Stimulated activated CD8-positive, alpha-beta memory T cell treated with anti-CD3 and anti-CD28 coated beads, Interleukin-12 subunit alpha, Interleukin-12 subunit beta, amount 100 ng/mL, for 24 hours (primary cell): Measurements from ENCODE around the gene RENBP.

Experiments
- DNase-seq: peaks from one replicate; pipeline ENCODE4 v3.0.0-alpha.2; 2020; ENCODE audit errors: extremely low read depth

RENBP gene

GRCh38 chrX:153970357-153971123 is 26.1 kb upstream of the RENBP start:
- no peak for DNase-seq

DNA sequence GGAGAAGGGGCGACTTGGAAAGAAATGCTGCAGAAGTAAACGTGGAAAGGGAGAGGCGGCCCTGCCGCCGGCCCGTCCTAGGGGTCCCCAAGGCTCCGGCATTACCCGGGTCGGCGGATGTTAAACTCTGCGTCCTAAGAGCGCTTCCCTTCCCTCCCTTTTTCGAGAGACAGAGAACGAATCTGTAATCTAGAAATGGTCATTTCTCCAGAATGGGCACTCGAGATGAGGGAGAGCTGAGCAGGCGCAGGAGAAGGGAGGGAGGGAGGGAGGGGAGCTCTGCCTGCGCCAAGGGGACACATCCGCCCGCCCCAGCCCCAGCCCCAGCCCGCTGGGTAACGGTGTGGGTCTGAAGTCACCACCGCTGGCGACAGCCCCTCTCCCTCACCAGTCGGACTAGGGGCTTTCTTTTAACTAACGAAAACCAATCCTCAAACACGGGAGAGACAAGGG is 25.5 kb upstream of the RENBP start:
- no peak for DNase-seq

DNA sequence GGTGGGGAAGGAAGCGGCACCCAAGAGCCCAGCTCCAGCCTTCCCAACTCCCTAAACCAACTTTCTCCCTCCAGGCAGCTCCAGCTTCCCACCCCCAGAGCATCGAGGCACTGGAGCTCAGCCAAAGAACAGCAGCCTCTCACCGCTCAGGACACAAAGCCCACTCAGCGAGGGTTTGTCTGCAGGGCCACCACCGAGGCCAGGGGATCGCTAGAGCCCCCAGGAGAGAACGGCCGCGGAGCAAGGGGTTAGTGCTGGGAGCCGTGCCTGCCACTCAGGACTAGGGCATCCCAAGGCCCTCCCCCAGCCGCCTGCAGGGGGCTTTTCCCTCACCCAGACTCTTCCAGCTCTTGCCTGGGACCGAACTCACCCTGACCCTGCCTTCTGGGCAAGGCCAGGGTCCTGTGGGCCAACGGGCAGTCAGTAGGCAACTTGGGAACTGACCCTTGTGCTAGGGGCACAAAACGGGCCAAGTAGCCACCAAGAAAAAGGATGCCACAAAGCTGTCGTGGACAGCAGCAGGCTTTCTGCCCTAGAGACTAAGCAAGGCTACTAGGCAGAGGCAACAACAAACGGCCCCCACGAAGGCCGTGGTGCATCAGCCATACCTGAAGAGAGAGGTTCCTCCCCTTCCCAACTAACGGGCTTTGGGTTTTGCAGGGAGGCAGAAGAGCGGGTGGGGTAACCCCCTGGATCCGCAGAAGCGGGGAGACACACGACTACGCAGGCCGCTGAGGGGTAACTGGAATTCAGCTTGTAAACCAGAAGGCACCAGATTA is 24.9 kb upstream of the RENBP start:
- DNase-seq = no peak

DNA sequence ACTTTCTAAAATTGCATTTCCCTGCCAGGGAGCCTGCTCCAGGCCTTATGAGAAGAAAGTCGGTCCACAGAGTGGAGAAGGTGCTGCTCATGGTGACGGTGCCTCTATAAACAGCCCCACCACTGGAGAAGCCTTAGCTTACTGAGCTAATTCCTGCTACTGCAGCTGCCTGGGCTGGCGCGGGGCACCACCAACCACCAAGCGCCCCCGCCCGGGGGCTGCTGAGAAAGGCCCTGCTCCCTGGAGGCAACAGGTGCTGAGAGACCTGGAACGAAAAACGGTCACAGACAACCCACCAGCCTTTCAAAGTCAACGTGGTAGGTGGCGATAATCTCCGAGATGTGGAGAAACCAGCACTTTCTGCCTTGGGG is 24.3 kb upstream of the RENBP start:
- DNase-seq = no peak

GRCh38 chrX:153968255-153968654 is 23.8 kb upstream of the RENBP start:
- DNase-seq = no peak

DNA sequence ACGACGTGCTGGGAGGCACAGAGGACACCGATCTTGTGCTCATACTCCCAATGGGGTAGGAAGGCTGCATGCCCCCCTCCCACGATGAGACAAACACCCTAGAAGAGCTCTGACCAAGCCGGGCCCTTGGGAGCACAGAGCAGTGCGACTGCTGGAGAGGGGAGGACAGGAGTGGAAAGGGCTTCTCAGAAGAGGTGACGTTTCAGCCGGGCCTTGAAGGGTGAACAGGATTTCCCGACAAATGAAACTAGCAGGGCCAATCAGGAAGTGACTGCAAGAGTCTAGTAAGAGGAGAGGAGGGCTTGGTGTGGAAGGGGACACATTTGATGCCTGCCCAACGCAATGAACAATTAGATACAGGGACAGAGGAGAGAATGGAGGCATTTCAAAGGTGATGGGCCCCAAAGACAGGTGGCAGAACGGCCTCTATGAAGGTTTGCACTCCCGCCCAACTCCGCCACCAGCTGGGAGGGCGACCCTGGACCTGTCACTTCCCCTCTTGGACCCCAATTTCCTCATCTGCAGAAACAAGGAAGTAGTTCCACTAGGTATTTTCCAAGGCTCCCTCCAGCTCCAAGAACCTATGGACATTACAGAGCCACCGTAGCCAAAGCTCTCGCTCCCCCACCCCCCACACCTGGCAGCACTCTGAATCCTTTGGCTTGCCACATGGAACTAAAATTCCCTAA is 23.2 kb upstream of the RENBP start:
- DNase-seq = no peak

GRCh38 chrX:153966841-153967535 is 22.5 kb upstream of the RENBP start:
- DNase-seq = no peak

GRCh38 chrX:153966283-153966688 is 21.8 kb upstream of the RENBP start:
- DNase-seq = no peak

- no peak for DNase-seq
Observed at GRCh38 chrX:153965406-153965805, 21.0 kb upstream of the RENBP start.

DNA sequence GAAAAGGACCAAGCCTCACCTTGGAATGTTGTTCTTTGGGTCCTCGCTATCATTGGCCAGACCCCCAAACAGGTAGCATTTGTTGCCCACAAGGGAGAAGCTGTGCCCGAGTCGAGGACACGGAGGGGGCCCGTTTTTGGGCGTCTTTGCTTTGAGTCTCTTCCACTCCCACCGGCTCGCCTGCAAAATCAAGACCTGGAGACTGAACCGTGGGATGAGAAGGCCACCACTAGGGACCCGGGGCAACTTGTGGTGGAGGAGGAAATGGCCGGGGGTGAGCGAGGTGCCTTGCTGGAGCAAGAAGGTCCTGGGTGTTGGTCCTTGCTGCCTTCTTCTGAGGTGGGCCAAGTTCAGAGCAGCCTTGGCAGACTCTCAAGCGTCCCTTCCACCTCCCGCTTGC is 19.7 kb upstream of the RENBP start:
- DNase-seq = no peak

- no peak for DNase-seq
Observed at GRCh38 chrX:153963546-153963945, 19.1 kb upstream of the RENBP start.

GRCh38 chrX:153961292-153961691 is 16.8 kb upstream of the RENBP start:
- DNase-seq = no peak

- no peak for DNase-seq
Observed at GRCh38 chrX:153960786-153961185, 16.3 kb upstream of the RENBP start.

GRCh38 chrX:153960077-153960476 is 15.6 kb upstream of the RENBP start:
- DNase-seq = no peak

- no peak for DNase-seq
Observed at GRCh38 chrX:153959649-153960048, 15.2 kb upstream of the RENBP start.

- no peak for DNase-seq
Observed at GRCh38 chrX:153958605-153959004, 14.2 kb upstream of the RENBP start.

DNA sequence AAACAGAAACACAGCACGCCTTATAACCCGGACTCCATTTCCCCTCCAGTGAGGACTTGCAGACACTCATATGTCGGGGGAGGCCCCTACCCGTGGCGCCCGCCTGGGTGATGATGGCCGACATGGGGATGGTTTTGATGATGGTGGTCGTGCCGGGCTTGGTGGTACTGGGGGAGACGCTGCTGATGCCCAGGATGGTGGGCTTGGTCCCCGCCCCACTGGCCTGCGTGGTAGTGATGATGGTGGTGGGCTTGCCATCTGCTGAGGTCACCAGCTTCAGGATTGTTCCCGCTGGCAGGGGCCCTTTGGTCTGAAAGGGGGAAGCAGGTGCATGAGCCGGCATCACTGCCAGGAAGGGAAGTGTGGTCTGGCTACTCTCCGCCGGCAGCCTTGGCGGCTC is 12.8 kb upstream of the RENBP start:
- DNase-seq = no peak

- no peak for DNase-seq
Observed at GRCh38 chrX:153956044-153956907, 11.8 kb upstream of the RENBP start.

DNA sequence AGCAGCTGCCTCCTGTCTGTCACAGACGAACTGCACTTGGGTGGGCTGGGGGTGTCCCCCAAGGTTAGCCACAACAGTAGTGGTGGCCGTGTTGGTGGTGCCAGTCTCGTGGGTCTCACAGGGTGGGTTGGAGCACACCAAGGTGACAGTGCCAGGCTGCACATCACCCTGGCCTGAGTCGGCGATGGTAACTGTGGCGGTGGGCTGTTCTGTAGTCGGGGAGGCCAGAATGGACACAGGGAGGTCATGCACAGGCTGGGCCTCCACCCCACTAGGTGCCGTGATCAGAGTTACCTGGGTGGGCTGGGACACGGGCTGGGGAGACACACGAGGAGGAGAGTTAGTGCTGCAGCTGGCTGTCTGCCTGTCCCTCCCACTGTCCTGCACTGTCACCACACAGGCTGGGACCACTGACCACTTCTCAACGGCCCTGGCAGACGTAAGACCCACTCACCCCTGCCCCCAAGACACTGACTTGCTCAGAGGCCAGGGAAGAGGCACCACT is 10.8 kb upstream of the RENBP start:
- no peak for DNase-seq

DNA sequence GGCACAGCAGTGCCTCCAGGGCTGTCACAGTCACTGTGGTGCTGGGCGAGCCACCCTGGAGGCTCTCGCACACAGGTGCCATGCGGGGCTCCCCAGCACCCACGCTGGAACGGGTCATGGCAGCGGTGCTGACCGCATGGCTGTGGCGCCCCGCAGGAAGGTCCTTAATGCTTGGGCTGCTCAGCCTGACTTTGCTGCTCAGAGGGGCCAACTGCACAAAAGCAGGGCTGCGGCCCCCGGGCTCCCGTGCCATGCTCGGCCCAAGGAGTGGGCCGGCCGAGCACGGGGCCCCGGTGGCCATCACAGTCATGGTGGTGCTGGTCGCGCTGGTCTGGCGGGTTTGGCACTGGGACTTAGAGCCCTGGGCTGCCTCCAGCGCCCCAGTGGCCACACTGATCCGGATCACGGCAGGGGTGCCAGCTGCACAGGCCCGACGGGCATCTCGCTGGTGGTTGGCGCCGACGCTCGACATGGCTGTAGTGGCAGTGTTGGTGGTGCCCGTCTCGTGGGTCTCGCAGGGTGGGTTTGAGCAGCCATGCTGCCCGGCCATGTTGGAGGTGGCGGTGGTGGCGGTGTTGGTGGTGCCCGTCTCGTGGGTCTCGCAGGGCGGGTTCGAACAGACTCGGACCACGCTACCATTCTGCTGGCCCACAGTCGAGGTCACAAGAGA is 10.2 kb upstream of the RENBP start:
- DNase-seq = no peak
